ENCODE data around the gene MEGF6.

- TF ChIP-seq POLR2A (IDR thresholded peaks at IDR 0.05; ENCODE audit: low read depth, low read length), result no peak
- no peak for TF ChIP-seq POLR2AphosphoS5 (IDR thresholded peaks at IDR 0.05; ENCODE audit: low read depth, low read length)
These were observed 158.5 kb downstream of the MEGF6 start for GRCh38 chr1:3452866-3453175.
